RWPE1 (cell line): ENCODE results near the gene RPL14.

Experiments used
- CTCF ChIA-PET: fragments of 350-600 bp; sonication (Branson Sonifier 250); formaldehyde crosslinking; extraction: SDS; loops from one replicate; lab custom pipeline; 2021; lab: Yijun Ruan, JAX
- POLR2A ChIA-PET: fragments of 400-600 bp; formaldehyde crosslinking; extraction: SDS; loops from one replicate; lab custom pipeline; 2020; ENCODE audit warnings: antibody characterized with exemption; ENCODE audit not compliant: low non-redundant PET; lab: Yijun Ruan, JAX
- DNase-seq: peaks from one replicate; pipeline ENCODE4 v3.0.0; 2012; ENCODE audit warnings: low spot score
- H3K27ac ChIP-seq: fragments of 450-650 bp; 2 replicates; pipeline ENCODE4 v1.5.1; 2017
- TF ChIP-seq, protein P1 (sequence below): fragments of 450-650 bp; conservative IDR thresholded peaks from 2 replicates; pipeline ENCODE4 v1.5.1; 2017; ENCODE audit warnings: low read depth, mild to moderate bottlenecking

The RPL14 gene

DNA sequence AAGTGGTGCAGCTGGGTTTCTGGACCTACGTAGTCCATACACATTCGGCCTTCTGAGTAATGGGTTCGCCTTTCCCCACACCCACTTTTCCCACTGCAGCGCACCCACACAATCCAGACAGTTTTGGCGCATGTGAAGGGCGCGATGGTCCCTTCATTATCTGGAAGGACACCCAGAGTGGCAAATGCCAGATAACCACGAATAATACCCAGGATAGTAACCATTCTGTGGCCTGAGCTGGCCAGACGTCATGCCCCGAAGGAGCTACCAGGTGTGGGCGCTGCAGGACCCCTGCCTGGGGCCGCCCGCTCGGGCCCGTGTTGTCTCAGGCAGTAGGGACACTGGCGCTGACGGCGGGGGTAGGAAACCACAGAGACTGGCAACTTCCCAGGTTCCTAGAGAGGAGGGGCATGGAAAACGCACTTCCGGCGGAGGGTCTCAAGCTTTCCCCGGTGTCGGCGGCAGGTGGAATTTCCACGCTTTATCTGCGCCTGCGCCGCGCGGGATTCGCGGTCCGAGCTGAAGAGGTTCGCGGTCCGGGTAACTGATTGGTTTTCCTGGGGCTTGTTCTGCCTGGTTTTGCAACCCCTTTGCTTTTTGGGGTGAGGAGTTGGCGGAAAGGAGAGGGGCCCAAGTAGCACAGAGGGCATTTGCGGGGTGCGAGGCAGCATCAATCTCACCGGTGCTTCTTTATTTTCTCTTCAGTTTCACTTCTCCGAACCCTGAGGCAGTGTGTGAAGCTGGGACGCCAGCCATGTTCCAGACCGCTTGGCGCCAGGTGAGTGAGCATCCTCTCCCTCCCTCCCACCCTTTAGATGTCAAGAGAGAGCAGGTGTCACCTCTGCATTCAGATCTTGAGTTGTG, 48.7 kb downstream of the RPL14 start, which contains the start of gene ZNF620:
ZNF620 (plus strand) TSS at position 441 of the 864 bp plus-strand sequence; CDS start at position 755, 314 bp downstream.
- POLR2A ChIA-PET: no interaction called here
- peak within 1 kb of the TSS; percentile 36 for H3K27ac ChIP-seq
- peak; percentile 4 for DNase-seq
- CTCF ChIA-PET: interaction anchor here (0.6 to 0.7 kb wide), 2 partner anchors 43 to 630 kb away, joined by 3 read pairs; no protein-coding TSS in a partner anchor
- TF ChIP-seq, protein P1, sequence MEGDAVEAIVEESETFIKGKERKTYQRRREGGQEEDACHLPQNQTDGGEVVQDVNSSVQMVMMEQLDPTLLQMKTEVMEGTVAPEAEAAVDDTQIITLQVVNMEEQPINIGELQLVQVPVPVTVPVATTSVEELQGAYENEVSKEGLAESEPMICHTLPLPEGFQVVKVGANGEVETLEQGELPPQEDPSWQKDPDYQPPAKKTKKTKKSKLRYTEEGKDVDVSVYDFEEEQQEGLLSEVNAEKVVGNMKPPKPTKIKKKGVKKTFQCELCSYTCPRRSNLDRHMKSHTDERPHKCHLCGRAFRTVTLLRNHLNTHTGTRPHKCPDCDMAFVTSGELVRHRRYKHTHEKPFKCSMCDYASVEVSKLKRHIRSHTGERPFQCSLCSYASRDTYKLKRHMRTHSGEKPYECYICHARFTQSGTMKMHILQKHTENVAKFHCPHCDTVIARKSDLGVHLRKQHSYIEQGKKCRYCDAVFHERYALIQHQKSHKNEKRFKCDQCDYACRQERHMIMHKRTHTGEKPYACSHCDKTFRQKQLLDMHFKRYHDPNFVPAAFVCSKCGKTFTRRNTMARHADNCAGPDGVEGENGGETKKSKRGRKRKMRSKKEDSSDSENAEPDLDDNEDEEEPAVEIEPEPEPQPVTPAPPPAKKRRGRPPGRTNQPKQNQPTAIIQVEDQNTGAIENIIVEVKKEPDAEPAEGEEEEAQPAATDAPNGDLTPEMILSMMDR: peak; percentile 33

DNA sequence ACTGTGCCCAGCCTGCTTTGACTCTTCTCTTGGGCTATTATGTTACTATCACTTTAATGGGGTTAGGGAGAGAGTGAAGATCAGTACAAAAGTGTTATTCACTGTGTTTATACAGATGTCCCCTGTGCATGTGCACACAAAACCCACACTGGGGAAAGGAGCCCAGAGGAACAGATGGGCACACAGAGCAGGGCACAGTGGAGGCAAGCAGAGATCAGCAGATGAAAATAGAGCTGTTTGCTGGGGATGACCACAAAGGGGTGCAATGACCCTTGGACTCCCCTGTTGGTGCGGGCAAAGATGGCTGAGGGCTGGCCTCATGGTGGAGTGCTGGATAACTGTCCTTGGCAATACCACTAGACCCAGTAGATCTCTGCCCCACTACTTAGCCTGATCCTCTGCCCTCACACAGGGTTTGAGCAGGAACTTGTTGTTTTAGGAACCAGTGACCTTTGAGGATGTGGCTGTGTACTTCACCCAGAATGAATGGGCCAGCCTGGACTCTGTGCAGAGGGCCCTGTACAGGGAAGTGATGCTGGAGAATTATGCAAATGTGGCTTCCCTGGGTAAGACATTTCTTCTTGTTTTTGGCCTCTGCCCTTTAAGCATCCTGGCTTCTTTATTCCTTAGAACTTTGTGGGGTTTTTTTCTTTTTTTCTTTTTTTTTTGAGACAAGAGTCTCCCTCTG, 54.0 kb downstream of the RPL14 start:
- ChIA-PET CTCF (no interaction called here), POLR2A (no interaction called here)
- no peak for DNase-seq
- TF ChIP-seq, protein P1: no peak
- no peak overlapping the region for H3K27ac ChIP-seq

DNA sequence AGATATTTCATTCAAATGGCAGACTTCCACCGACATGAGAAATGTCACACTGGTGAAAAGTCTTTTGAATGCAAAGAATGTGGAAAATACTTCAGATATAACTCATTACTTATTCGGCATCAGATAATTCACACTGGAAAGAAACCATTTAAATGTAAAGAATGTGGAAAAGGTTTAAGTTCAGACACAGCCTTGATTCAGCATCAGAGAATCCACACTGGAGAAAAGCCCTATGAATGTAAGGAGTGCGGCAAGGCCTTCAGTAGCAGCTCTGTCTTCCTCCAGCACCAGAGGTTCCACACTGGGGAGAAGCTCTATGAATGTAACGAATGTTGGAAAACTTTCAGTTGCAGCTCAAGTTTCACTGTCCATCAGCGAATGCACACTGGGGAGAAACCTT, 59.1 kb downstream of the RPL14 start:
- POLR2A ChIA-PET: no interaction called here
- no peak for DNase-seq
- H3K27ac ChIP-seq: no peak overlapping the region
- CTCF ChIA-PET: no interaction called here
- TF ChIP-seq, protein P1: no peak

DNA sequence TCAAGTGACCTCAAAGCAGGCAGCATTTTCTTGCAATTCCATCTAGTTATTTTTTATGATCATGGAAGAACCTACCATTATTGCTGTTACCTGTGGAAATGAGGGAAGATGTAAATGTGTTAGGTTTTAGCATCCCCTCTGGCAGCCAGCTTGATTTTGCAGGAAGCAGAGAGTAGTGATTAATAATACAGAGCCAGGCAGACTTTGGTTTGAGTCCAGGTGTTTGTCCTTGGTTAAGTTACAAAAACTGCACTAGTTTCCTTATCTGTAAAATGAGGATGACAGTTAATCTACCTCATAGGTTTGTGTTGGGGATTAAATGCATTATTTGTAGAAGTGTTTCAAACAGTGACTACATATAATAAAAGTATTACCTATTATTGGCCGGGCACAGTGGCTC, 60.9 kb downstream of the RPL14 start:
- ChIA-PET POLR2A (no interaction called here), CTCF (no interaction called here)
- TF ChIP-seq, protein P1: no peak
- DNase-seq: no peak
- no peak overlapping the region for H3K27ac ChIP-seq
